Erythroblast (primary cell): ENCODE results near the gene CD300LB.

Source experiments
- GATA1 ChIP-seq: IDR thresholded peaks from 2 replicates; pipeline ENCODE4 v1.6.1; 2011; ENCODE audit warnings: low read depth, mild to moderate bottlenecking, control low read depth, low read length, moderate library complexity
- POLR2A ChIP-seq: IDR thresholded peaks from 2 replicates; pipeline ENCODE4 v1.6.1; 2011; ENCODE audit warnings: mild to moderate bottlenecking, low read length

- TF ChIP-seq POLR2A: no peak
- no peak for TF ChIP-seq GATA1
These were observed 23.6 kb upstream of the CD300LB start for GRCh38 chr17:74554909-74555308.
